ENCODE data around the gene MBLAC1. TPM values are rescaled to one million over a fixed set of nuclear protein-coding genes. Genes with fewer than 3 reads are reported as not detected.

The MBLAC1 gene
- total RNA-seq, 1 donor from 2014 or later, result not detected

DNA sequence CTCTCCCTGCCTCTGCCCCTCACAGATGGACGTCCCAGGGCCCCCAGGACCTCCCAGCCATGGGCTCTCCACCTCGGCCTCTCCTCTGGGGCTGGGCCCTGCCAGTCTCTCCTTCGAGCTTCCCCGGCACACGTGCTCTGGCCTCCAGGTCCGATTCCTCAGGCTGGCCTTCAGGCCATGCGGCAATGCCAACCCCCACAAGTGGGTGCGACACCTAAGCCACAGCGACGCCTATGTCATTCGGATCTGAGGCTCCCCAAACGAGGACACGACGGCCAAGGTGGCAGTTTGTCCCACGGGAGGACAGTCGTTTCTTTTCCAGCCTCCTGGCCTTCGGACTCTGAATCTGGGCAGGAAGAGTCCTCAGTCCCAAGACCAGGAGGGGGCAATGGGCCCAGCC, 20.1 kb upstream of the MBLAC1 start:
- Histone ChIP-seq H3K4me1 (no peaks in the 10 kb centered on the region), H3K4me3 (no peak overlapping the region), H3K27me3 (no peaks in the 10 kb centered on the region), H3K9me3 (no peaks in the 10 kb centered on the region), H3K36me3 (peaks cover 58 to 73% of the 10 kb centered on the region in 2 donors), H3K27ac (no peak overlapping the region)
- TF ChIP-seq, protein P1, sequence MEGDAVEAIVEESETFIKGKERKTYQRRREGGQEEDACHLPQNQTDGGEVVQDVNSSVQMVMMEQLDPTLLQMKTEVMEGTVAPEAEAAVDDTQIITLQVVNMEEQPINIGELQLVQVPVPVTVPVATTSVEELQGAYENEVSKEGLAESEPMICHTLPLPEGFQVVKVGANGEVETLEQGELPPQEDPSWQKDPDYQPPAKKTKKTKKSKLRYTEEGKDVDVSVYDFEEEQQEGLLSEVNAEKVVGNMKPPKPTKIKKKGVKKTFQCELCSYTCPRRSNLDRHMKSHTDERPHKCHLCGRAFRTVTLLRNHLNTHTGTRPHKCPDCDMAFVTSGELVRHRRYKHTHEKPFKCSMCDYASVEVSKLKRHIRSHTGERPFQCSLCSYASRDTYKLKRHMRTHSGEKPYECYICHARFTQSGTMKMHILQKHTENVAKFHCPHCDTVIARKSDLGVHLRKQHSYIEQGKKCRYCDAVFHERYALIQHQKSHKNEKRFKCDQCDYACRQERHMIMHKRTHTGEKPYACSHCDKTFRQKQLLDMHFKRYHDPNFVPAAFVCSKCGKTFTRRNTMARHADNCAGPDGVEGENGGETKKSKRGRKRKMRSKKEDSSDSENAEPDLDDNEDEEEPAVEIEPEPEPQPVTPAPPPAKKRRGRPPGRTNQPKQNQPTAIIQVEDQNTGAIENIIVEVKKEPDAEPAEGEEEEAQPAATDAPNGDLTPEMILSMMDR (IDR thresholded peaks at IDR 0.05), result no peak
- intact Hi-C loops (cut with DNase I), result no loop called here
- DNase-seq (ENCODE audit: low spot score in 2 of 2), result no peak

DNA sequence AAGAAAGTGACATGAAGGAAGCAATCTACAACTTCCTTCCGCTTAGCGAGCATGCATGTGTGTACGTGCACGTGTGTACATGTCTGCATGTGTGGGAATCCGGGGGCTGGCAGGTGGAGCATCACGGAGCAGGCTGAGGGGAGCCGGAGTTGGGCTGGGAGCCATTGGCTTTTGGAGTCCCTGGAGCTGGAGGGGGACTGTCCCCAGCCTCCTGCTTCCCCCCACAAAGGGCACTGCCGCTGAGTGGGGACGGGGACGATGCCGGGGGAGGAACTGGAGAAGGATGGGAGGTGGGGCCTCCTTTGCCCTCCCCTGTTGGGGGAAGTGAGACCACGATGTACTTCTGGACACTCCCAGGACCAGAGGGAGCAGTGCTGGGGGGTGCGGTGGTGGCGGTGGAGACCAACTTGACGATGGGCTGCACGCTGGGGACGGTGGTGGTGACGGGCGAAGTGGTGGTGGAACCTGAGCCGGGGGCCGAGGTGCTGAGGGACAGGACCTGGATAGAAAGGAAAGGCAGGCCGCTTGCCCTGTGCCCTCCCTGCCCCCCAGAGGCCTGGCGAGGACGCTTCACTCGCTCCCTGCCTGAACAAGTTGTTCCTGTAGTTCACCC, 19.5 kb upstream of the MBLAC1 start:
- Histone ChIP-seq H3K4me3 (no peak overlapping the region), H3K4me1 (no peaks in the 10 kb centered on the region), H3K9me3 (no peaks in the 10 kb centered on the region), H3K27me3 (no peaks in the 10 kb centered on the region), H3K36me3 (peaks cover 64 to 79% of the 10 kb centered on the region in 2 donors), H3K27ac (no peak overlapping the region)
- TF ChIP-seq, protein P1 (IDR thresholded peaks at IDR 0.05), result no peak
- intact Hi-C loops (cut with DNase I), result no loop called here
- no peak for DNase-seq (ENCODE audit: low spot score in 2 of 2)

DNA sequence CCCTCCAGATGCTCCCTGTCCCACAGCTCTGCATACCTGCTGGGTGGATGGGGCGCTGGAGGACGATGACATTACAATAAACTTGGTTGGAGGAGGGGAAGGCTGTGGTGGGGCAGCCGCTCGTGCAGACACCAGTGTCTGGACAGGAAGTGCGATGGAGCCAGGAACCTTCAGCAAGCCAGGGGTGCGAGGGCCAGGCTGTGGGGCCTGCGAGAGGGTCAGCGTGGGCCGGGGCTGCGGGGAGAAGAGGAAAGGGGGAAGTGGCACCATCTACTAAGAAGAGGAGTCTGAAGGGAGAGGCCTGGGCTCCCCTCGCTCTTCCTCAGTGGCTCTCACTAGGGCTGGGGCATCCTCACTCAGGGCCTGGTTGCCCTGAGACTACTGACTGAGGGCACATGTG, 18.9 kb upstream of the MBLAC1 start:
- Histone ChIP-seq H3K36me3 (peaks cover 71 to 86% of the 10 kb centered on the region in 2 donors), H3K4me1 (no peaks in the 10 kb centered on the region), H3K4me3 (no peak overlapping the region), H3K9me3 (no peaks in the 10 kb centered on the region), H3K27ac (no peak overlapping the region), H3K27me3 (no peaks in the 10 kb centered on the region)
- TF ChIP-seq, protein P1 (IDR thresholded peaks at IDR 0.05), result no peak
- intact Hi-C loops (cut with DNase I), result no loop called here
- DNase-seq (ENCODE audit: low spot score in 2 of 2), result no peak

GRCh38 chr7:100109521-100110163, 17.1 kb upstream of the MBLAC1 start:
- Histone ChIP-seq H3K4me1 (no peaks in the 10 kb centered on the region), H3K36me3 (peaks cover 80 to 92% of the 10 kb centered on the region in 2 donors), H3K4me3 (no peak overlapping the region), H3K27me3 (no peaks in the 10 kb centered on the region), H3K27ac (no peak overlapping the region), H3K9me3 (no peaks in the 10 kb centered on the region)
- intact Hi-C loops (cut with DNase I), result no loop called here
- TF ChIP-seq, protein P1 (IDR thresholded peaks at IDR 0.05), result no peak
- no peak for DNase-seq (ENCODE audit: low spot score in 2 of 2)

- H3K4me1 ChIP-seq, result no peaks in the 10 kb centered on the region
- H3K9me3 ChIP-seq, result no peaks in the 10 kb centered on the region
- H3K36me3 ChIP-seq, result peaks cover 72 to 77% of the 10 kb centered on the region in 2 donors
- H3K27me3 ChIP-seq, result no peaks in the 10 kb centered on the region
- H3K27ac ChIP-seq, result no peak overlapping the region
- TF ChIP-seq, protein P1 (IDR thresholded peaks at IDR 0.05), result no peak
- DNase-seq (ENCODE audit: low spot score in 2 of 2), result no peak
- intact Hi-C loops (cut with DNase I), result no loop called here
- no peak overlapping the region for H3K4me3 ChIP-seq
These were observed 15.6 kb upstream of the MBLAC1 start for GRCh38 chr7:100111156-100111555.

Measured in ascending aorta (tissue), 2 donors.